GM10248 (cell line): ENCODE results near the gene ELAVL1.
"Not testable (repeated sequence)": the region's sequence is repeated elsewhere in the genome, so short reads cannot be mapped to it uniquely, and the experiment has no call there.

Experiments used
- CTCF ChIA-PET: fragments of 300-600 bp; sonication (Branson Sonifier 250); formaldehyde crosslinking; extraction: SDS; loops from one replicate; lab custom pipeline; 2021; ENCODE audit warnings: antibody characterized with exemption; lab: Yijun Ruan, JAX
- POLR2A ChIA-PET: fragments of 350-650 bp; sonication (Branson Sonifier 250); formaldehyde crosslinking; extraction: SDS; loops from one replicate; lab custom pipeline; 2020; ENCODE audit warnings: antibody characterized with exemption; lab: Yijun Ruan, JAX
- DNase-seq: peaks from one replicate; pipeline ENCODE4 v3.0.0; 2012; ENCODE audit errors: extremely low spot score
- CTCF ChIP-seq: IDR thresholded peaks from 2 replicates; pipeline ENCODE4 v1.5.1; 2012; ENCODE audit warnings: mild to moderate bottlenecking, low read depth; ENCODE audit errors: extremely low read depth, missing control alignments, control extremely low read depth

ELAVL1 gene

DNA sequence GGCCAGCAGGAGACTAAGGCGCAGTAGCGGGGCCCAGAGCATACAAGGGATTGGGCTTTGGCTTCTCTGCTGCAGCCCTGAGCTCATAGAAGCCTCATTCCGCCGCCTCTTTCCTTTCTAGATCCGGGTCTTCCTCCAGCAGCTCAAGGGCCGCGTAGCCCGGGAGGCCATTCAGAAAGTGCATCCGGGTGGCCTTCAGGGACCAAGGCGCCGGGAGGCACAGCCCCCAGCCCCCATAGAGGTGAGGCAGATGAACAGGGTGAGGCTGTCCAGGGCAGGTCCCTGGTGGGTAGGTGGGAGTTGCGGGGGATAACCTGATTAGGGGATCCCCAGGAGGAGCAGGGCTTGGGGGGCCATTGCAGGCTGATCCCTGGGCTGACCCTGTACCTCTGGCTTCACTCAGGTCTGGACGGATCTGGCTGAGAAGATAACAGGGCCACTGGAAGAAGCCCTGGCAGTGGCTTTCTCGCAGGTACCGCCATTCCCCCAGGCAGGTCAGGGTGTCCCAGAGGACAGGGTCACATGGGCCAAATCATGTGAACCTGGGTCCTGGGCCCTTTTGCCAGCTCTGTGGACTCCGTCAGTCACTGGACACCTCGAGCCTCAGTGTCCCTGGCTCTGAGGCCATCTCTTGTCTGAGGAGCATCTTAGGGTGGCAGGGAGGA is 84.0 kb downstream of the ELAVL1 start:
- ChIA-PET CTCF (interaction anchor here (0.8 to 3.4 kb wide), 14 partner anchors 8 to 257 kb away, joined by 3 to 17 read pairs (median 5); partner anchors contain the start of genes MAP2K7, TIMM44 and TRAPPC5), POLR2A (interaction anchor here (2.3 to 2.9 kb wide), 2 partner anchors 18 to 23 kb away, joined by 11 to 18 read pairs; partner anchors contain the start of genes MAP2K7 and TIMM44)
- TF ChIP-seq CTCF: no peak
- no peak for DNase-seq

DNA sequence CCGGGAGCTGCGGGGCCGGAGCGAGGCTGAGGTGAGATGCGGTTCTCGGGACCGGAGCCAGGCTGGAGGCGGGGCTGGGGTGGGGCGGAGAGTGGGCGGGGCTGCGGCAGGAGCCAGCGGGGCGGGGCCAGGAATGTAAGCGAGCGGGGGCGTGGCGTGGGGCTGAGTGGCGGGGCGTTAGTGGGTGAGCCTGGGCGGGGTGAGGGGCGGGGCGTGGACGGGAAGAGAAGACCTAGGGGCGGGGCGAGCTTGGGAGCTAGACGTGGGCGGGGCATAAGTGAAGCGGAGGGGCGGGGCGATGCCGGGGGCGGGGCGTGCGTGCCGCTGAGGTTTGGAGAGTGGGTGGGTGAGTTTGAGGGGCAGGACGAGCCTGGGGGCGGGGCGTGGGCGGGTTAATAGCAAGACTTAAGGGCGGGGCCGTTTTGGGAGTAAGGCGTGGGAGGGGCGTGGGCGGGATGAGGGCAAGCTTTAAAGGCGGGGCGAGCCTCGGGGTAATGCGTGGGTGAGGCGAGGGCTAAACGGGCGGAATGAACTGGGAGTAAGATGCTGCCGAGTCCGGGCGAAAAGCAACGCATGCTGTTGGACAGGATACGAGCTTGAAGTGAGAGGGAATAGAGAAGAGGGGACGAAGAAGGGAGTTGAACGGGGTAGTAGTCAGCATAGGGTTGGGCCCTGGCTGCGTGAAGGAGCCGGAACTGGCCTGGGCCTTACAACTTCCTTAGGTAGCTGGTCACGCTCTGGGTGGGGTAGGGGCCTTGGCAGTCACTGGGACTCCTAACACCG is 84.7 kb downstream of the ELAVL1 start:
- DNase-seq: peak; percentile 98
- ChIA-PET CTCF (interaction anchor here (0.9 to 3.4 kb wide), 18 partner anchors 9 to 352 kb away, joined by 3 to 17 read pairs (median 4); partner anchors contain the start of genes MAP2K7, TIMM44 and TRAPPC5), POLR2A (interaction anchor here (1.2 to 2.9 kb wide), 5 partner anchors 13 to 52 kb away, joined by 3 to 18 read pairs (median 5); partner anchors contain the start of genes MAP2K7 and TIMM44)
- TF ChIP-seq CTCF: no peak

DNA sequence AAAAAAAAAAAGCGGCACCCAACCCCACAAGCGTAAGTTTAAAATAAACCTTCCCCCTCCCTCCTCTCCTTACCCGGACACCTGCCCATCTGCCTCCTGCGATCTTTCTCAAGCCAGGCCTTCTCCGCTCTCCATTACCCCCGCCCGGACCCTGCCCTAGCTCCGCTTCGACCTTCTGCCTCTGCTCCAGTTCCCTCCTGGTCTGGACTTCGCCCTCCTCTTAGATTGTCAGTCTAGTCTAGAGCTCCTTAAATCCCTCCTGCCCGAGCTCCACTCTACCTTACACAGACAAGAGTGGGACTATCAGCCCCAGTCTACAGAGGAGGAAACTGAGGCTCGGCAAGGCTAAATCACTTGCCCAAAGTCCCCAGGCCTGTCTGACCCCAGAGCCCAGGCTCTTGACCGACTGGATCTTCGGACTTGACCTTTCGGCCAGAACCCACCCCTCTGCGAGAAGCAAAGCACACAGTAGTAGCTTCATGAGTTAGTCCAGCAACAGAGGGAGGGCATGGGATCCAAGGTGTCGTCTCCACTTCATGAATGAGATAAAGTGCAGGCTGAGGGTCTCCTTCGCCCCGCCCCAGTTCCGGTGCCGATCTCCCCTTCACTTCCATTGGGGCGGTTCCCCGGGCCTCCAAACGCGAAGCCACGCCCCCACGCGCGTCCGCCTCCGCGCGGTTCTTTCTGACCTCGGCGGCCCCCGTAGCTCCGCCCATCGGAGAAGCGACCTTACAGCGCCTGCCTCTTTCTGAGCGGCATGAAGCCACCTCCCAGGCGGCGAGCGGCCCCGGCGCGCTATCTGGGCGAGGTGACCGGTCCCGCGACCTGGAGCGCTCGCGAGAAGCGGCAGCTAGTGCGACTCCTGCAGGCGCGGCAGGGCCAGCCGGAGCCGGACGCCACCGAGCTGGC is 85.6 kb downstream of the ELAVL1 start, which contains the start of gene SNAPC2:
Gene SNAPC2 (plus strand): TSS at position 729 of the 909 bp plus-strand sequence. CDS start 29 bp downstream, at position 758.
- ChIA-PET CTCF (interaction anchor here (0.9 to 3.4 kb wide), 16 partner anchors 8 to 351 kb away, joined by 3 to 17 read pairs (median 5); partner anchors contain the start of genes MAP2K7 and TIMM44), POLR2A (interaction anchor here (1.2 to 2.9 kb wide), 5 partner anchors 12 to 51 kb away, joined by 3 to 18 read pairs (median 5); partner anchors contain the start of genes MAP2K7 and TIMM44)
- DNase-seq: peak; percentile 92
- TF ChIP-seq CTCF: no peak

GRCh38 chr19:7918615-7919421 is 86.6 kb downstream of the ELAVL1 start:
- no peak for DNase-seq
- ChIA-PET CTCF (interaction anchor here (1.1 to 3.2 kb wide), 7 partner anchors 10 to 77 kb away, joined by 3 to 17 read pairs (median 5); partner anchors contain the start of genes MAP2K7 and TIMM44), POLR2A (interaction anchor here (2.9 kb wide), 1 partner anchor 15 kb away, joined by 11 read pairs; the partner anchor contains the start of gene MAP2K7)
- TF ChIP-seq CTCF: no peak

DNA sequence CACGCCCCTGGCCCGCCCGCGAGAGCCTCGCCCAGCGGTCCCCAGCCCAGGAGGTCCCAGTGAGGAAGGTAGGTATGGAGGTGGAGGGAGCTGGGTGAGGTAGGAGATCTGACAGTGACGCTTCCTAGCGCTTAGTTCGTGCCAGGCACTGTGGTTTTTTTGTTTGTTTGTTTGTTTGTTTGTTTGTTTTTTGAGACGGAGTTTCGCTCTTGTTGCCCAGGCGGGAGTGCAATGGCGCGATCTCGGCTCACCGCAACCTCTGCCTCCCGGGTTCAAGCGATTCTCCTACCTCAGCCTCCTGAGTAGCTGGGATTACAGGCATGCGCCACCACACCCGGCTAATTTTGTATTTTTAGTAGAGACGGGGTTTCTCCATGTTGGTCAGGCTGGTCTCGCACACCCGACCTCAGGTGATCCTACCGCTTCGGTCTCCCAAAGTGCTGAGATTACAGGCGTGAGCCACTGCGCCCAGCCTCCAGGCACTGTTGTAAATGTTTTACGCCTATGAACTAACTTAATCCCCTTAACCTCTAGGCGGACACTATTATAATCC is 87.3 kb downstream of the ELAVL1 start:
- not testable (repeated sequence) for DNase-seq
- POLR2A ChIA-PET: interaction anchor here (1.5 kb wide), 1 partner anchor 14 kb away, joined by 4 read pairs; the partner anchor contains the start of gene MAP2K7
- CTCF ChIA-PET: interaction anchor here (0.9 to 2.1 kb wide), 8 partner anchors 8 to 77 kb away, joined by 3 to 9 read pairs (median 5); partner anchors contain the start of genes CTXN1, MAP2K7 and TIMM44
